Measurements from ENCODE around the gene MSI2. TPM values are rescaled to one million over a fixed set of nuclear protein-coding genes. Genes with fewer than 3 reads are reported as not detected.
"Not testable (repeated sequence)": the region's sequence is repeated elsewhere in the genome, so short reads cannot be mapped to it uniquely, and the experiment has no call there.

MSI2 gene
- polyA plus RNA-seq: 10 to 100 TPM in 1 of 3 donors, 1 to 10 TPM in 2; 7.4 to 10.7 (median 7.5) TPM

DNA sequence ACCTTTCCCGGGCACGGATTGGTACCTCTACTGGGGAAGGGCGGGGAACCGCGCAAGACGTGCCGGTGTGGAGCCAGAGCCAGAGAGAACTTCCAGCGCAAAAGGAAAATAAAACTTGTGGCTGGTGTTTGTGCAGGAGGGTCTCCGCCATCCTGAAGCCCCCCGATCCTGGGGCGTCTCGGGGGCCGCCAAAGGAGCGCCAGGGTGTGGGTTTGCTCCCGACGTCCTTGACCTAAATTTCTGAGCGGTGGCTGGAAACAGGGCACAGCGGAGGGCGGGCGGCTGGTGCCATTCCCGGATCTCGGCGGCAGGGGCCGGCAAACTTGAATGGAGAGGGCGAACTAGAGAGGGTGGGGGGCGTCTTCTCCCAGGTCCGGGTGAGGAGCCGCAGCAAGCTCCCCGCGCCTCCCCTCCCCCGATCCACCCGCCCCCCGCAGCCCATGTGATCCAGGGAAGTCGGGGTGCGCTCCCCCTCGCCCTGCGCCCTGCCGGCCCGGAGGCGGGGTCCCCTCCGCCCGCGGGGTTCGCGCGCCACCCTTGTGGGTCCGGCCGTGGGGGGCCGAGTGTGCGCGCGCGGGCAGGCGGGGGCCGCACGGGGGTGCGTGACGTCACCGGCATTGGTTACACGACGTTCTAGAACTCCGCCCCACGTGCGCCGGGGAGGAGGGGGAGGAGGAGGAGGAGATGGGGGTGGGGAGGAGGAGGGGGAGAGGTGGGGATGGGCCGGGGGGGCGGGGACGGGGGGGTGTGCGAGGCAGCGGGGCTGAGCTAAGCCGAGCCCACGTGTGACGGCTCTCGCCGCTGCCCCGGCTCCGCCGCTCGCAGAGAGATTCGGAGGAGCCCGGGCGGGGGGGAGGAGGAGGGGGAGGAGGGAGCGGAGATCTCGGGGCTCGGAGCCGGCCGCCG is at the start of gene MSI2:
Gene MSI2 (plus strand): TSS at position 748 of the 906 bp plus-strand sequence. CDS start 220 bp downstream, outside the sequence.
- 0 to 1% (median 0%) methylated on average over 38 to 84 of the region's 88 CpGs for WGBS, 3 donors
- peak within 1 kb of the TSS; percentile 72 for H3K27ac ChIP-seq (ENCODE audit: low read depth, low read length)

DNA sequence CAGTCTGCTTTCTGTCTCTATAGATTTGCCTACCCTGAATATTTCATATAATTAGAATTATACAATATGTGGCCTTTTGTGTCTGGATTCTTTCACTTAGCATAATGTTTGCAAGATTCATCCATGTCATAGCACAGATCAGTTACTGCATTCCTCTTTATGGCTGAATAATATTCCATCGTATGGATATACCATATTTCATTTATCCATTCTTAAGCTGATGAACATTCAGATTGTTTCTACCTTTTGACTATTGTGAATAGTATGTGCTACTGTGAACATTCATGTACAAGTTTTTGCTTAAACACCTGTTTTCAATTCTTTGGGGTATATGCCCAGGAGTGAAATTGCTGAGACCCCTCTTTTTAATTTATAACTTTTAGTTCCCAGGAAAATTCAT is 49.4 kb upstream of the MSI2 start:
- no peak overlapping the region for H3K27ac ChIP-seq (ENCODE audit: low read depth, low read length)
- WGBS, 3 donors: 85 to 97% (median 96%) methylated on average over 1 of the region's 1 CpG

DNA sequence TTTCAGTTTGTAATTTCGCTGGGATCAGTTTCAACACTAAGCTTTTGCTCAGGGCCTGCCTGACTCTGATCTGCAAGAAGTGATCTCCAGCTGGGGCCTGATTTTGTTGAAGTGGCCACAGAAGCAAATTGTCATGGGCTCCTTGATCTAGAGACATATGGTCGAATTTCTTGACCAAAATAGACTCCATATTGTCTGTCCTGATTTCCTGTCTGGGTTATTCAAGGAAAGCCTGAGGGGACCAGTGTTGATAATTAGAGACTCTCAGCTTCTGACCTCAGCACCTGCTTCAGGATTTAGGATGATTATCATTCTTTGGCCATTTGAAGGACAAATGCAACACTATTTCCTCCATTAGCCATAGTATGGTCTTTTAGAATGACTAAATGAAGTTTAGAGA is 48.9 kb upstream of the MSI2 start:
- 69 to 79% (median 74%) methylated on average over 2 of the region's 2 CpGs for WGBS, 3 donors

DNA sequence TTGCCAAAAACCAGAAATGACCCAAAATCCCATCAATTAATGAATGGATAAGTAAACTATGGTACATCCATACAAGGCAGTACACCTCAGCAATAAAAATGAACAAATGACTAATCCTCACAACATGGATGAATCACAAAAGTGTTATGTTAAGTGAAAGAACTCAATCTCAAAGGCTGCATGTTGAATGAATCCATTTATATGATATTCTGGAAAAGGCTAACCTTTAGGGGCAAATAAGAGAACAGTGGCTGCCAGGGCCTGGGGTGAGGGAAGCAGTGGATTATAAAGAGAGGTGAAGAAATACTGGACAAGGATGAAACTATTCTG is 46.1 kb upstream of the MSI2 start:
- no peak overlapping the region for H3K27ac ChIP-seq (ENCODE audit: low read depth, low read length)

More for the DNA sequence above, 48.9 kb upstream of the MSI2 start:
- H3K27ac ChIP-seq (ENCODE audit: low read depth, low read length): no peak overlapping the region

DNA sequence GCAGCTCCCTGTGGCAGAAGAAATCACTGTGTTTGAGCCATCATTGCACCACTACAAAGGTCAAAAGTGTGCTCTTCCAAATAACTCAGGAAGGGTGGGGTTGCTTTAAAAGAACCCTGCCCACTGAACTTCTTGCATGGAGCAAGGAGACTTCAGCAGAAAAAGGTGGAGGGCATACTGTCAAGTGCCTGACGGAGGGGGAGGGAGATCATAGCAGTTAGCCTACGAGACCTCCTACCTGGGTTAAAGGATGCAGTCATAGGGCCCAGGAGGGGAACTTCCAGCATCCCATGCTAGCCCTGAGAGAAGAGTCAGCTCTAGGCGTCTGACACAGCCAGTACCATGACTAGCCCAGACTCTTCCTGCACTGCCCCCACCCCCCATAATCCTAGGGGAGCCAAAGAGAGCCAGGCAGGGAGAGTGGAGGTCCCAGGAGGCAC is 45.3 kb upstream of the MSI2 start:
- H3K27ac ChIP-seq (ENCODE audit: low read depth, low read length): no peak overlapping the region
- WGBS, 3 donors: 51 to 65% (median 59%) methylated on average over 3 of the region's 3 CpGs

DNA sequence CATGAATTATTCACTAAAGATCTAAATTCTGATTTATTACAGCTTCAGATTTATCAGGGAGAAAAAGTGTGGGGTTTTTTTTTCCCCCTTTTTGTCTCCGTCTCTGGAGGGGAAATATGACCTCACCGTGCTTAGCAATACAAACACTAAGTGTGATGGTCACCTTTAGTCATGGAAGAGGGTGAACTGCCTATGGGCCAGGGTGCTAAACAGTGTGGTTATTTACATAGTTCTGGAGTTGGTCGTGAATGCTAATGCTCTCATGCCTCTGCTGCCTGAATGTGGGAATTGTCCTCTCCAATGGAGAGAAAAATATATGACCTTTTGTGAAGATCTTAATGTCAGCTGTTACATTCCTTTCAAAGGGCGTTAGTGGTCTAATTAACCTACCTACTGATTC is 44.8 kb upstream of the MSI2 start:
- 49 to 73% (median 71%) methylated on average over 4 of the region's 4 CpGs for WGBS, 3 donors
- no peak overlapping the region for H3K27ac ChIP-seq (ENCODE audit: low read depth, low read length)

DNA sequence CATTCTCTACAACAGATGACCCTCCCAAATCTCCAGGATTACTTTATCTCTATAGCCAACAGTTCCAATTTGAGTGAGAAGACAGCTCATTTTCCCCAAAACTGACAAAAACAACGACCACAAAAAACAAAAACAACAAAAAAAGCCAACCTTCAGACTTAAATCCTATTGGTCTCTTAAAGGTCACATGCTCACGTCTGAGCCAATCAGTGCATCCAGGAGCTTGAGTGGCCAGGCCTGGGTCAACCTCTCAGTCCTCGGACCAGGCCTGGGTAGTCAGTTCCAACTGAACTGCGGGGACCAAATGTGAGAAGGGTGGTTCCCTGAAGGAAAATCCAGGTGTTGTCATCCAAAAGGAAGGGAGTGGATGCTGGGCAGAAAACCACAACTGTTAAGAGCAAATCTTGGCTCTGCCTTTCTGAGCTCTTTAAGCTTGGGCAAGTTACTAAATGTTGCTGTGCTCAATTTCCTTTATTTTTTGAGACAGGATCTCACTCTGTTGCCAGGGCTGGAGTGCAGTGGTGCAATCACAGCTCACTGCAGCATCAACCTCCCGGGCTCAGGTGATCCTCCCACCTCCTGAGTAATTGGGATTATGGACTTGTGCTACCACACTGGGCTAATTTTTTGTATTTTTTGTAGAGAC is 43.0 kb upstream of the MSI2 start:
- no peak overlapping the region for H3K27ac ChIP-seq (ENCODE audit: low read depth, low read length)
- 84 to 89% (median 88%) methylated on average over 5 of the region's 5 CpGs for WGBS, 3 donors

DNA sequence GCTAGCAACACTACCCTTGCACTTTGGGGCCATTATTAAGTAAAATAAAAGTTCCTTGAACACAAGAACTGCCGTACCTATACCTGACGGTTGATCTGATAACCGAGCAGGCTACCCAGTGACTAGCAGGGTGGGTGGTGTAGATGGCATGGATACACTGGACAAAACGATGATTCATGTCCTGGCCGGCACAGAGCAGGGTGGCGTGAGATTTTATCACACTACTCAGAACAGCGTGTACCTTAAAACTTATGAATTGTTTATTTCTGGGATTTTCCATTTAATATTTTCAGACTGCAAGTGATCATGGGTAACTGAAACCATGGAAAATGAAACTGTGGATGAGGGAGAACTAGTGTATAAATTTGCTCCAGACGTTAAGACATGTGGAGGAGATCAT is 41.0 kb upstream of the MSI2 start:
- WGBS, 3 donors: 56 to 78% (median 61%) methylated on average over 8 of the region's 8 CpGs
- no peak overlapping the region for H3K27ac ChIP-seq (ENCODE audit: low read depth, low read length)

DNA sequence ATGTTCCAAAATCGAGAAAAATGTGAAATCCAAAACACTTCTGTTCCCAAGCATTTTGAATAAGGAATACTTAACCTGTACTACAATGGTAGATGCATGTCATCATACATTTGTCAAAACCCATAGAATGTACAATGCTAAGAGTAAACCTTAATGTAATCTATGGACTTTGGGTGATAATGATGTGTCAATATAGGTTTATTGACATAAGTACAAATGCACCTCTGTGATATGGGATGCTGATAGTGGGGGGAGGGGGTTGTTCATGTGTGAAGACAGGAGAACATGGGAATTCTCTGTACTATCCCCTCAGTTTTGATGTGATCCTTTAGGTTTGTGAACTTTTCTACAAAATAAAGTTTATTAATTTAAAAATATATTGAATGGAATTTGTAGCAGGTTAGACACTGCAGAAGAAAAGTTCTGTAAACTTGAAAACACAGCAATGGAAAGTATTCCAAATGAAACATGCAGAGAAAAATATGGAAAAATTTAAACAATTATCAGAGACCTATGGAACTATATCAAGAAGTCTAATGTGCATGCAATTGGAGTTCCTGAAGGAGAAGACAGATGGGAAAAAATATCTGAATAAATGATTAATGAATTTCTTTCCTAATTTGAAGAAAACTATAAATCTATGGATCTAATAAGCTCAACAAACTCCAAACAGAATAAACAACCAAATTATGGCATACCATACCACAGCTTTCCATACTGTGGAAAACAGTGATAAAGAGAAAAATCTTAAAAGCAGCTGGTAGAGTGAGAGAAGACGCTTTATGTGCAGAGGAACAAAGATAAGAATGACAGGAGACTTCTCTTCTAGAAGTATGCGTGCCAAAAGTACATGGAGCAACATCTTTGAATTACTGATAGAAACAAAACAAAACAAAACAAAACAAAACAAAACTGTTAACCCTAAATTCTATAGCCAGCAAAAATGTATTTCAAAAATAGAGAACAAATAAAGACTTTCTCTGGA is 34.7 kb upstream of the MSI2 start:
- no peak overlapping the region for H3K27ac ChIP-seq (ENCODE audit: low read depth, low read length)

DNA sequence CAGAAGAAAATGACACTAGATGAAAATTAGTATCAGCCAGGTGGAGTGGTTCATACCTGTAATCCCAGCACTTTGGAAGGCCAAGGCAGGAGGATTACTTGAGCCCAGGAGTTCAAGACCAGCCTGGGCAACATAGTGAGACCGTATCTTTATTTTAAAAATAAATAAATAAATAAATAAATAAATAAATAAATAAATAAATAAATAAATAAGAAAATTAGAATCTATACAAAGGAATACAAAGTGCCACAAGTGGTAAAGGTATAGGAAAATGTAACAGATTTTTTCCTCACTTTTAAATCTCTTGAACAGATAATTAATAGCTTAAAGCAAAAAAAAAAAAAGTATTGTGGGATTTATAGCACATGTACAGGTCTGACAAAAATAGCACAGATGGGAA is 33.9 kb upstream of the MSI2 start:
- WGBS, 3 donors: 93 to 98% (median 96%) methylated on average over 1 of the region's 1 CpG
- H3K27ac ChIP-seq (ENCODE audit: low read depth, low read length): not testable (repeated sequence)

More for the DNA sequence above, 34.7 kb upstream of the MSI2 start:
- 78 to 87% (median 80%) methylated on average over 3 of the region's 3 CpGs for WGBS, 3 donors

DNA sequence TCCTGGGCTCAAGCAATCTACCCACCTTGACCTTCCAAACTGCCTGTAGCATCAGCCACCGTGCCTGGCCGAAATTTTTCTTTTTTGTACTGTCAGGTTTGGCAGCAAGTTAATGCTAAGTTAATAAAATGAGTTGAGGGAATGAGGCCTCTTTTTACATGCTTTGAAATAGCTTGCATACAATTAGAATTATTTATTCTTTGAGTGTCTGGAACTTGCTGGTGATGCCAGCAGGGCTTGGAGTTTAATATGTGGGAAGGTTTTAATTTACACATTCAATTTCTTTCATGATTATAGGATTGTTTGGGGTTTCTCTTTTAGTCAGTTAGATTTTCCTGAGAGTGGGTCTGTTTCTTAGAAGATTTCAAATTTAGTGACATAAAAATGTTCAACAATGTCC is 31.2 kb upstream of the MSI2 start:
- H3K27ac ChIP-seq (ENCODE audit: low read depth, low read length): no peak overlapping the region
- 80 to 85% (median 83%) methylated on average over 2 of the region's 2 CpGs for WGBS, 3 donors

DNA sequence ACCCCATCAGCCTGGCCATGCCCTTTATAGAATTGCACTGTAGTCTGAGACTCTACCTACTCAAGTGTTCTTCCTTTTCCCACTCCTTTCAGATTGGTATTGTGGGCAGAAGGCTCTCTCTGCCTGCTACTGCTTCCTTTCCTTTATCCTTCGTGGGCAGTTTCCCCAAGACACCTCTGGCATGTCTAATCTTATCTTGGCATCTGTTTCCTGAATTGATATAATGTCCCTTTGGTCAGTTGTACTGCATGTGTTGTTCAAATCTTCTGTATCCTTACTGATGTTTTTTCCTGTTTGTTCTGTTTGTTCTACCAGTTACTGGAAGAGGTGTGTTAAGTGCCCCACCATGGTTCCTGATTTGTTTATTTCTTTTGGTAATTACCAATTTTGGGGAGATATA is 29.5 kb upstream of the MSI2 start:
- no peak overlapping the region for H3K27ac ChIP-seq (ENCODE audit: low read depth, low read length)
- WGBS, 3 donors: 22 to 70% (median 39%) methylated on average over 1 of the region's 1 CpG

DNA sequence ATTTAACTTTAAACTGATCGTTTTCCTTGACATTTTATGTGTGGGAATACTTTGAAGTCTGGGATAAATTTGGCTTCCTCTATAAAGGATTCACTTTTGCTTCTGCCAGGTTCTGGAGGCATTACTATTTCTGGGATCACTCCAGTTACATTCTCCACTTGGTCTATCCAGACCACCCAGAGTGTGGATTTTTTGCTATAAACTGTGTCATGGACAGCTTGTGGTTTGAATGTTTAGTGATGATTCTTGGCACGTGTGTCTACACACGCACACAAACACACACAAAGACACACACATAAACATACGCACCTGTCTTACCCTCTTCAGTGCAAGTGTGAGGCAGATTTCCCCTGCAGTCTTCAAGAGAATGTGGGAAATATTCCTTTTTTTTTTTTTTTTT is 27.4 kb upstream of the MSI2 start:
- 81 to 83% (median 82%) methylated on average over 4 of the region's 4 CpGs for WGBS, 3 donors
- H3K27ac ChIP-seq (ENCODE audit: low read depth, low read length): no peak overlapping the region

DNA sequence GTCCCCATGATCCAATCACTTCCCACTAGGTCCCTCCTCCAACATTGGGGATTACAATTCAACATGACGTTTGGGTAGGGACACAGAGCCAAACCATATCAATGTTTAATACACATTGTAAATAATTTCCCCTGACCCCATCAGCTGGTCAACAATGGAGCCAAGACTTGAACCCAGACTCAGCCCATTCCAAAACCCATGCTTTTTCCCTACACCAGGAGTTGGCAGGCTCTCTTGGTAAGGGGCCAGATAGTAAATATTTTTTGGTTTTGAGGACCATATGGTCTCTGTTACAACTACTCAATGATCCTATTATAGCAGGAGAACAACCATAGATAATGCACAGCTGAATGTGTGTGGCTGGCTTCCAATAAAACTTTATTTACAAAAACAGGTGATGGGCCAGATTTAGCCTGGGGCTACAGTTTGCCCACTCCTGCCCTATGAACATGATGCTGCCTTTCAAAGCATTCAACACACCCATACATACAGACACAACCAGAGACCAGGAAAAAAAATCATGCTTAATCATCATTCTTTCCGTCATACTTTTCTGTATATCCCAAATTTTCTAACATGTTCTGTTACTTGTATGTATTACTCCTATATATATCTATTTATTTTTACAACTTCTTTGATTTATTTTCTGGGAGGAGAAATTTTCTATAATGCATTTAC is 22.1 kb upstream of the MSI2 start:
- no peak overlapping the region for H3K27ac ChIP-seq (ENCODE audit: low read depth, low read length)
- 59 to 86% (median 75%) methylated on average over 2 of the region's 2 CpGs for WGBS, 3 donors

DNA sequence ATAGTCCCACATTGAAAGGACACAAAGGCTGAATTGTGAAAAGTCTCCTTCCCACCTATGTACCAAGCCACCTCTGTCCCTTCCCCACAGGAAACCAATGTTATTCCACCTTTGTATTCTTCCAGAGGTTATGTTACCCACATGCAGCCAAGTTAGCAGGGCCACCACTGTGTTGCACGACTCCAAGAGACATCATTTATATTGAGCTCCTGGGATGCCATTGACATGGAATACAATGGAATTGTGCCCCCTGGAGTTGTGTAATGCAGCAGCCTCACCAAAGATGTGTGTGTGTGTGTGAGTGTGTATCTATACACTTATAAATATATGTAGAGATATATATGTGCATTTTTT is 21.6 kb upstream of the MSI2 start:
- 51 to 58% (median 53%) methylated on average over 1 of the region's 1 CpG for WGBS, 3 donors
- no peak overlapping the region for H3K27ac ChIP-seq (ENCODE audit: low read depth, low read length)

DNA sequence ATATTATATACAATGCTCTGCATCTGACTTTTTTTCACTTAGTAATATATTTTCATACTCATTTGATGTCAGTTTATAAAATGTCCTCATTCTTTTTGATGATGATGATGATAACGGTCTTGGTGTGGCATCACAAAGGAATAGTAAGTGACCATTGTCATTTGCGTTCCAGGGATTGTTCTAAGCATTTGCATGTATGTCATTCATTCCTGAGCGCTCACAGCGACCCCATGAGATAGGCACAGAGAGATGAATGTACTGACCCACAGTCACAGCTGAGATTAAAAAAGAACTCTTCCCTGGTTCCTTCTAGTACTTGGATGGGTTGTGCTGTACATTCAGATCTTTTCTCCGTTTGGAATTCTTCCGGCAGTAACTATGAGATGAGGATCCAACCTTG is 21.2 kb upstream of the MSI2 start:
- no peak overlapping the region for H3K27ac ChIP-seq (ENCODE audit: low read depth, low read length)
- 85 to 93% (median 89%) methylated on average over 6 of the region's 6 CpGs for WGBS, 3 donors

DNA sequence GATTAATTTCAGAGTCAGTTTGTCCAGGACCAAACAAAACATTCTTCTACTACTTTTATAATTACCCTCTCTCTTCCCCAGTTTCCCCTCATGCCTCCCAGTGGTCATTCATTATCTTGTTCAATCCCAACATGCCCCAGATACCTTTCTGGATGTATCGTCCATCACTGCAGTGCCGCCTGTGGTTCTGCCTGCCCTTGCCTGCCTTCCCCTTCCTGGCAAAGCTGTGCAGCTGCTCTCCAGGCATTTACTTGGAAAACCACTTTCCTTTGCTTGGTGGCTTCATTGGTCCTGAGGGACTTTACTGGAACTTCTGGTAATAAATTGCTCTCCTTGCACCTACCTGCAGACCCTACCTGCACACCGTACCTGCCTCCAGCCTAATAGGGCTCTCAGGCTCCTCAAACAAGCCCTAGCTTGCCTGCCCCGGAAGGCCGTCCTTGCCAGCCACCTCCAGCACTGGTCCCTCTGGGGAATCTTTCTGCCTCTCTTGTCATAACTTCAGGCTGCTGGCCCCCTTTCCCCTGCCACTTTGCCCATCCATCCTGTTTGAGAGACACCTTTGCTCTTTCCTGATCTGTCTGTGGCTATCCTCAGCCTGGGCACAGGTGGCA is 19.5 kb upstream of the MSI2 start:
- WGBS, 3 donors: 89 to 95% (median 91%) methylated on average over 5 of the region's 5 CpGs
- H3K27ac ChIP-seq (ENCODE audit: low read depth, low read length): no peak overlapping the region

DNA sequence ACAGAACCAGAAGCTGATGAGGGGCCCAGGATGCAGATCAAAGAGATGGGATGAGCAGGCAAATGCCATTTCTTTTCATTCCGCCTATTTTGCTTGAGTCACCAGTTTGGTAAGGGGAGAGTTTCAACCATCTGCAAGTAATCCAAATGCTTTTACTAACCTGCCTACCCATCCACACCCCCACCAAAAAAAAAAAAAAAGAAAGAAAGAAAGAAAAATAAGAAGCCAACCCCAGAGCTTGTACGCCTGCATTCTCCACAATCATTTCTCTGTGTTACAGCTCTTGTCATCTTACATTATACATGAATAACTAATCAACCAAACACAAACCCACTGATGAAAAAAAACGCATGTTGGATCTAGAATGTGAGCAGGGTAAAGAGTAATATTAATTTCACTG is 15.7 kb upstream of the MSI2 start:
- 80 to 92% (median 92%) methylated on average over 3 of the region's 3 CpGs for WGBS, 3 donors
- no peak overlapping the region for H3K27ac ChIP-seq (ENCODE audit: low read depth, low read length)
